Endothelial cell of umbilical vein (primary cell): Measurements from ENCODE around the gene UCKL1. TPM values are rescaled to one million over a fixed set of nuclear protein-coding genes. Genes with fewer than 3 reads are reported as not detected.
A peak's percentile ranks its signal among the peaks of the same experiment; 100 is the strongest.

ENCODE experiments used
- BruUV-seq: library from RNA; stranded (reverse); fragments of 400-500 nt; replicated peaks from 2 replicates; lab custom pipeline; 2021; lab: Mats Ljungman, UMichigan
- CTCF ChIA-PET: fragments of 300-600, 350-600 bp; sonication (Branson Sonifier 250); formaldehyde crosslinking; loops from one replicate; lab custom pipeline; 2021; ENCODE audit warnings: antibody characterized with exemption, inconsistent platforms; lab: Charles Lee
- POLR2A ChIA-PET: fragments of 300-600, 350-600 bp; sonication (Branson Sonifier 250); formaldehyde crosslinking; loops from one replicate; lab custom pipeline; 2021; ENCODE audit warnings: antibody characterized with exemption, inconsistent platforms; lab: Charles Lee
- DNase-seq: peaks from one replicate; pipeline ENCODE4 v3.0.0-alpha.2; 2011; ENCODE audit warnings: low read depth, low spot score
- FAIRE-seq: peaks from 2 replicates; lab custom pipeline; 2011; peaks lifted over from hg19 to GRCh38; lab: Jason Lieb, UNC
- H2AFZ ChIP-seq: 2 replicates; pipeline ENCODE4 v1.6.0; 2012; ENCODE audit warnings: low read depth, low read length, control low read depth, inconsistent platforms
- H3K27ac ChIP-seq: 2 replicates; pipeline ENCODE4 v1.5.1; 2011; ENCODE audit warnings: low read depth, mild to moderate bottlenecking, control low read depth, low read length, moderate library complexity; ENCODE audit not compliant: insufficient read depth
- H3K27me3 ChIP-seq, 2 experiments: 2 replicates each; pipeline versions ENCODE4 v1.6.0 to v1.6.1; 2011; ENCODE audit warnings: low read length in 2 of 2, mixed read lengths in 1 of 2; ENCODE audit not compliant: control insufficient read depth in 2 of 2, insufficient read depth in 2 of 2
- H3K36me3 ChIP-seq, 2 experiments: 2 replicates in 1 of 2; 3 replicates in 1 of 2; pipeline ENCODE4 v1.5.1; 2011; ENCODE audit warnings: low read length in 2 of 2, mild to moderate bottlenecking in 1 of 2, moderate library complexity in 1 of 2; ENCODE audit not compliant: control insufficient read depth in 2 of 2, insufficient read depth in 2 of 2; ENCODE audit errors: extremely low read depth in 1 of 2
- H3K4me1 ChIP-seq: 3 replicates; pipeline ENCODE4 v1.5.1; 2011; ENCODE audit warnings: mild to moderate bottlenecking, low read length; ENCODE audit not compliant: control insufficient read depth, insufficient read depth; ENCODE audit errors: extremely low read depth
- H3K4me2 ChIP-seq: 2 replicates; pipeline ENCODE4 v1.6.1; 2011; ENCODE audit warnings: low read length, control low read depth, mixed read lengths; ENCODE audit not compliant: insufficient read depth
- H3K4me3 ChIP-seq, 3 experiments: fragments of 200-600 bp in 1 of 3; sonication (generic), shearing (Covaris generic) in 1 of 3; replicated peaks in 1 of 3; 2 replicates each; pipeline ENCODE4 v1.5.1; 2011 to 2016; ENCODE audit warnings: control low read depth in 3 of 3, low read length in 3 of 3, mild to moderate bottlenecking in 2 of 3, inconsistent platforms in 1 of 3, low read depth in 1 of 3, moderate library complexity in 1 of 3; ENCODE audit not compliant: insufficient read depth in 1 of 3
- H3K79me2 ChIP-seq: 2 replicates; pipeline ENCODE4 v1.6.0; 2012; ENCODE audit warnings: low read length, inconsistent platforms; ENCODE audit not compliant: control insufficient read depth, insufficient read depth
- H3K9ac ChIP-seq: replicated peaks from 2 replicates; pipeline ENCODE3; 2011; ENCODE audit warnings: low read length, control low read depth; ENCODE audit not compliant: insufficient read depth; ENCODE audit errors: extremely low read depth
- H3K9me1 ChIP-seq: replicated peaks from 3 replicates; pipeline ENCODE4 v1.6.0; 2011; ENCODE audit warnings: mild to moderate bottlenecking, low read length; ENCODE audit not compliant: control insufficient read depth, insufficient read depth; ENCODE audit errors: extremely low read depth
- H3K9me3 ChIP-seq: replicated peaks from 2 replicates; pipeline ENCODE4 v1.5.1; 2012; ENCODE audit warnings: low read length, inconsistent platforms; ENCODE audit not compliant: control insufficient read depth, insufficient read depth
- H4K20me1 ChIP-seq: replicated peaks from 2 replicates; pipeline ENCODE3; 2011; ENCODE audit warnings: mild to moderate bottlenecking, low read length; ENCODE audit not compliant: control insufficient read depth, insufficient read depth; ENCODE audit errors: extremely low read depth
- EZH2 ChIP-seq: IDR thresholded peaks from 2 replicates; pipeline ENCODE4 v1.6.1; 2012; ENCODE audit warnings: borderline replicate concordance, low read depth, mild to moderate bottlenecking, moderate library complexity, low read length, inconsistent platforms; ENCODE audit not compliant: severe bottlenecking
- FOS ChIP-seq: IDR thresholded peaks from 2 replicates; pipeline ENCODE4 v1.6.1; 2011; ENCODE audit warnings: mild to moderate bottlenecking, low read length, moderate library complexity, borderline replicate concordance; ENCODE audit not compliant: insufficient read depth
- GATA2 ChIP-seq: IDR thresholded peaks from 2 replicates; pipeline ENCODE4 v1.7.0; 2011; ENCODE audit warnings: low read depth, mild to moderate bottlenecking, moderate library complexity, mixed read lengths, low read length; ENCODE audit not compliant: insufficient read length, insufficient read depth
- JUN ChIP-seq: IDR thresholded peaks from 2 replicates; pipeline ENCODE4 v1.6.1; 2011; ENCODE audit warnings: borderline replicate concordance, low read depth; ENCODE audit not compliant: insufficient read length, insufficient read depth
- MYC ChIP-seq: IDR thresholded peaks from one replicate; pipeline ENCODE4 v1.6.1; 2011; ENCODE audit warnings: mild to moderate bottlenecking, low read depth, low read length
- POLR2A ChIP-seq: IDR thresholded peaks from 2 replicates; pipeline ENCODE4 v1.6.1; 2012; ENCODE audit warnings: low read depth, mild to moderate bottlenecking, control low read depth, low read length
- POLR2AphosphoS5 ChIP-seq: IDR thresholded peaks from 2 replicates; pipeline ENCODE4 v1.6.1; 2012; ENCODE audit warnings: low read depth, mild to moderate bottlenecking, control low read depth, low read length, moderate library complexity; ENCODE audit not compliant: insufficient read depth
- dilution Hi-C: fragments of 300-500 bp; cut with MboI; formaldehyde crosslinking; loops from one replicate; pipeline ENCODE4 v1.15.0; 2019; ENCODE audit warnings: low sequenced_read_pairs; ENCODE audit not compliant: extremely low pct_ligation_motif_present
- intact Hi-C: fragments of 100-400 bp; cut with micrococcal nuclease; formaldehyde crosslinking; loops from one replicate; pipeline ENCODE4 v1.10.0; 2022
- polyA plus RNA-seq, 4 experiments: library from polyadenylated mRNA; depleted of rRNA in 3 of 4; stranded (reverse) in 3 of 4; unstranded in 1 of 4; fragments of >200 nt; gene quantifications; 2 replicates each; pipeline versions ENCODE4 v1.2.1 to v1.2.3, GENCODE V29; 2011 to 2012; ENCODE audit warnings: missing spikeins in 1 of 4
- total RNA-seq: library from RNA; stranded (reverse); gene quantifications from 2 replicates; pipeline ENCODE4 v1.2.3, GENCODE V29; 2021
- TF ChIP-seq, protein P1 (sequence below), 2 donors: IDR thresholded peaks; 1 replicate in 1 of 2; 2 replicates in 1 of 2; pipeline ENCODE4 v1.5.1; 2011; ENCODE audit warnings: low read length in 2 of 2, mild to moderate bottlenecking in 2 of 2, moderate library complexity in 2 of 2, control low read depth in 1 of 2, inconsistent platforms in 1 of 2, low read depth in 1 of 2; ENCODE audit not compliant: insufficient read depth in 1 of 2; ENCODE audit errors: extremely low read depth in 1 of 2
- TF ChIP-seq, protein P2 (sequence below): IDR thresholded peaks from 2 replicates; pipeline ENCODE4 v1.6.1; 2011; ENCODE audit not compliant: insufficient read depth, insufficient read length

Gene UCKL1
- total and polyA plus RNA-seq, 2 donors (not counting 3 experiments of a cell fraction or from before 2014, with no cell fraction given) = 51.1 to 78.8 TPM

DNA sequence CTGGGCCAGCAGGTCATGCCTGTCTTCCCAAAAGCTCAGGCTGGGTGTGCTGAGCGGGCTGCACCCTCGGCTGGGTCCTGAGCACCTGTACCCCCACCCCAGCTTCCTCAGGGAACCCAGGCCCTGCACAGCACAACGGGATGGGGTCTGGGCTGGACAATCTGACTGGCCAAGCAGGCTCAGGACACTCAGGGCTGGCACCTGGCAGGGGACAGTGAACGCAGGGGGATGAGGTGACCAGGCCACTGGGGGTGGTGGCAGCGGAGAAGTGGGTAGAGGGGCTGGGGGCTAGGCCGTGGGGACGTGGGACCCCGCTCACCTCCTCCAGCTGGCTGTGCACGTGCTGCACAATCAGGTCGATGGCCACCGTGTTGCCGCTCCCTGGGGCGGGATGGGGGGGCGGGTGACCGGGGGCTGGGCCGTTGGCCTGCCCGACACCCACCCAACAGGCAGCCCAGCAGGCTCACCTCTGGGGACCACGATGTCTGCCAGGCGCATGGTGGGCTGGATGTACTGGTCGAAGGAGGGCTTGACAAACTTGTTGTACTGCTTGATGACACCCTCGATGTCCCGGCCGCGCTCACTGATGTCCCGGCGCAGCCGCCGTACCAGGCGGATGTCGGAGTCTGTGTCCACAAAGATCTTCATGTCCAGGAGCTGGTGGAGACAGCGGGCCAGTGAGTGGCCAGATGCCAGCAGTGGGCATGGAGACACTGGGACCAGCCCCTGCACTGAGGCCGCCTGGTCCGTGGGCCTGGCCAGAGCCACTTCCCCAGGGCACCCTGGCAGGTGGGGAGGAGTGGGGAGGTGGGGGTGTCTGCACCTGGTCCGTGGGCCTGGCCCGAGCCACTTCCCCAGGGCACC, 11.9 kb downstream of the UCKL1 start:
- H3K27me3 ChIP-seq = no peaks in the 10 kb centered on the region
- no peak for DNase-seq
- BruUV-seq = no TSS peak
- dilution Hi-C loops = no loop called here
- peaks cover 8 to 42% of the 10 kb centered on the region in 2 experiments for H3K36me3 ChIP-seq
- no peak overlapping the region for H3K27ac ChIP-seq
- H3K4me2 ChIP-seq = no peak overlapping the region
- FAIRE-seq = no peak
- H3K79me2 ChIP-seq = peaks cover 18% of the 10 kb centered on the region
- no peaks in the 10 kb centered on the region for H3K9me1 ChIP-seq
- H3K4me1 ChIP-seq = peaks cover 24% of the 10 kb centered on the region
- ChIA-PET POLR2A (no interaction called here), CTCF (no interaction called here)
- H3K9me3 ChIP-seq = no peaks in the 10 kb centered on the region
- H2AFZ ChIP-seq = no peak overlapping the region
- H4K20me1 ChIP-seq = no peaks in the 10 kb centered on the region
- TF ChIP-seq FOS = no peak
- TF ChIP-seq POLR2AphosphoS5 = peak; percentile 8
- intact Hi-C loops = no loop called here
- H3K4me3 ChIP-seq = no peak overlapping the region
- no peak overlapping the region for H3K9ac ChIP-seq

DNA sequence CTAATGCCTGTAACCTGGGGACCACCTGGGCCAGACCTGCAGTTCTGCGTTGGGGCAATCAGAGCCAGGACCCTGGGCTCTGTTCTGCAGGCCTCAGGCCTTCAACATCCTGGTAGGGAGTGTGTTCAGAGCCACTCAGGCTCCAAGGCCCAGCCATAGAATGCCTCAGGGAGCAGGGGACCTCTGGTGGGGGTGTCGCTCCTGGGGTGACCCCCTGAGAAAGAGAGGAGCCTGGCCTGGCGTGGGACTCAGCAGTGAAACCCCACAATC, 12.5 kb downstream of the UCKL1 start:
- no peaks in the 10 kb centered on the region for H3K9me1 ChIP-seq
- H3K36me3 ChIP-seq = peaks cover 8 to 42% of the 10 kb centered on the region in 2 experiments
- no peak overlapping the region for H3K4me2 ChIP-seq
- no peak overlapping the region for H3K9ac ChIP-seq
- intact Hi-C loops = no loop called here
- H3K27ac ChIP-seq = no peak overlapping the region
- BruUV-seq = no TSS peak
- no peak for DNase-seq
- dilution Hi-C loops = no loop called here
- no peaks in the 10 kb centered on the region for H3K9me3 ChIP-seq
- H3K4me3 ChIP-seq = no peak overlapping the region
- H4K20me1 ChIP-seq = no peaks in the 10 kb centered on the region
- peaks cover 20% of the 10 kb centered on the region for H3K4me1 ChIP-seq
- POLR2A ChIA-PET = no interaction called here
- FAIRE-seq = no peak
- no peak overlapping the region for H2AFZ ChIP-seq
- CTCF ChIA-PET = interaction anchor here (0.7 kb wide), 1 partner anchor 16 kb away, joined by 3 read pairs; no protein-coding TSS in a partner anchor
- H3K79me2 ChIP-seq = peaks cover 16% of the 10 kb centered on the region
- TF ChIP-seq MYC (no peak), GATA2 (no peak), POLR2A (no peak), JUN (no peak), EZH2 (no peak), FOS (no peak), POLR2AphosphoS5 (no peak)
- TF ChIP-seq, protein P1, sequence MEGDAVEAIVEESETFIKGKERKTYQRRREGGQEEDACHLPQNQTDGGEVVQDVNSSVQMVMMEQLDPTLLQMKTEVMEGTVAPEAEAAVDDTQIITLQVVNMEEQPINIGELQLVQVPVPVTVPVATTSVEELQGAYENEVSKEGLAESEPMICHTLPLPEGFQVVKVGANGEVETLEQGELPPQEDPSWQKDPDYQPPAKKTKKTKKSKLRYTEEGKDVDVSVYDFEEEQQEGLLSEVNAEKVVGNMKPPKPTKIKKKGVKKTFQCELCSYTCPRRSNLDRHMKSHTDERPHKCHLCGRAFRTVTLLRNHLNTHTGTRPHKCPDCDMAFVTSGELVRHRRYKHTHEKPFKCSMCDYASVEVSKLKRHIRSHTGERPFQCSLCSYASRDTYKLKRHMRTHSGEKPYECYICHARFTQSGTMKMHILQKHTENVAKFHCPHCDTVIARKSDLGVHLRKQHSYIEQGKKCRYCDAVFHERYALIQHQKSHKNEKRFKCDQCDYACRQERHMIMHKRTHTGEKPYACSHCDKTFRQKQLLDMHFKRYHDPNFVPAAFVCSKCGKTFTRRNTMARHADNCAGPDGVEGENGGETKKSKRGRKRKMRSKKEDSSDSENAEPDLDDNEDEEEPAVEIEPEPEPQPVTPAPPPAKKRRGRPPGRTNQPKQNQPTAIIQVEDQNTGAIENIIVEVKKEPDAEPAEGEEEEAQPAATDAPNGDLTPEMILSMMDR (IDR thresholded peaks at IDR 0.05; ENCODE audit: extremely low read depth in 1 of 2, insufficient read depth in 1 of 2, low read depth in 1 of 2, low read length in 2 of 2) = no peak
- TF ChIP-seq, protein P2, sequence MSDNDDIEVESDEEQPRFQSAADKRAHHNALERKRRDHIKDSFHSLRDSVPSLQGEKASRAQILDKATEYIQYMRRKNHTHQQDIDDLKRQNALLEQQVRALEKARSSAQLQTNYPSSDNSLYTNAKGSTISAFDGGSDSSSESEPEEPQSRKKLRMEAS = no peak
- no peaks in the 10 kb centered on the region for H3K27me3 ChIP-seq
